HEK293 (cell line): ENCODE results near the gene PIK3R2.
A peak's percentile ranks its signal among the peaks of the same experiment; 100 is the strongest.

ENCODE experiments used
- FEZF1 ChIP-seq: fragments of 450-650 bp; formaldehyde crosslinking; IDR thresholded peaks from 2 replicates; pipeline ENCODE4 v1.5.1; 2016; ENCODE audit warnings: missing biosample characterization, missing genetic modification characterization
- GLIS1 ChIP-seq: fragments of 450-650 bp; formaldehyde crosslinking; IDR thresholded peaks from 2 replicates; pipeline ENCODE4 v1.5.1; 2016; ENCODE audit warnings: missing biosample characterization, missing genetic modification characterization
- GLIS2 ChIP-seq: fragments of 450-650 bp; formaldehyde crosslinking; IDR thresholded peaks from 2 replicates; pipeline ENCODE4 v1.5.1; 2016; ENCODE audit warnings: missing biosample characterization, missing genetic modification characterization
- IKZF3 ChIP-seq: fragments of 450-650 bp; IDR thresholded peaks from 2 replicates; pipeline ENCODE4 v1.5.0; 2018; ENCODE audit warnings: missing biosample characterization, mild to moderate bottlenecking, missing genetic modification characterization, moderate library complexity
- KLF7 ChIP-seq: fragments of 450-650 bp; formaldehyde crosslinking; IDR thresholded peaks from 2 replicates; pipeline ENCODE4 v1.5.1; 2016; ENCODE audit warnings: missing biosample characterization, missing genetic modification characterization, borderline replicate concordance
- OVOL3 ChIP-seq: fragments of 450-650 bp; formaldehyde crosslinking; IDR thresholded peaks from 2 replicates; pipeline ENCODE4 v1.5.1; 2016; ENCODE audit warnings: missing biosample characterization, missing genetic modification characterization
- PRDM6 ChIP-seq: fragments of 450-650 bp; formaldehyde crosslinking; IDR thresholded peaks from 2 replicates; pipeline ENCODE4 v1.5.1; 2017; ENCODE audit warnings: missing biosample characterization, missing genetic modification characterization
- SALL2 ChIP-seq: fragments of 450-650 bp; formaldehyde crosslinking; IDR thresholded peaks from 2 replicates; pipeline ENCODE4 v1.5.0; 2017; ENCODE audit warnings: missing biosample characterization, mild to moderate bottlenecking, missing genetic modification characterization, borderline replicate concordance
- SP3 ChIP-seq: fragments of 450-650 bp; formaldehyde crosslinking; IDR thresholded peaks from 2 replicates; pipeline ENCODE4 v1.5.1; 2016; ENCODE audit warnings: missing biosample characterization, missing genetic modification characterization
- YY2 ChIP-seq: fragments of 450-650 bp; formaldehyde crosslinking; IDR thresholded peaks from 2 replicates; pipeline ENCODE4 v1.5.1; 2016; ENCODE audit warnings: missing biosample characterization, missing genetic modification characterization
- ZBTB1 ChIP-seq: fragments of 450-650 bp; formaldehyde crosslinking; IDR thresholded peaks from 2 replicates; pipeline ENCODE4 v1.5.1; 2016; ENCODE audit warnings: missing biosample characterization, missing genetic modification characterization
- ZBTB10 ChIP-seq: fragments of 450-650 bp; formaldehyde crosslinking; IDR thresholded peaks from 2 replicates; pipeline ENCODE4 v1.5.1; 2016; ENCODE audit warnings: missing biosample characterization, missing genetic modification characterization
- ZBTB7A ChIP-seq: fragments of 450-650 bp; formaldehyde crosslinking; IDR thresholded peaks from 2 replicates; pipeline ENCODE4 v1.5.1; 2016; ENCODE audit warnings: low read depth, missing biosample characterization, missing genetic modification characterization
- ZIC2 ChIP-seq: fragments of 450-650 bp; formaldehyde crosslinking; IDR thresholded peaks from 2 replicates; pipeline ENCODE4 v1.5.1; 2016; ENCODE audit warnings: missing biosample characterization, missing genetic modification characterization
- ZNF114 ChIP-seq: fragments of 450-650 bp; formaldehyde crosslinking; IDR thresholded peaks from 2 replicates; pipeline ENCODE4 v1.5.0; 2017; ENCODE audit warnings: missing biosample characterization, missing genetic modification characterization
- ZNF140 ChIP-seq: fragments of 450-650 bp; formaldehyde crosslinking; IDR thresholded peaks from 2 replicates; pipeline ENCODE4 v1.5.1; 2016; ENCODE audit warnings: missing biosample characterization, missing genetic modification characterization
- ZNF221 ChIP-seq: fragments of 450-650 bp; formaldehyde crosslinking; IDR thresholded peaks from 2 replicates; pipeline ENCODE4 v1.5.1; 2017; ENCODE audit warnings: missing biosample characterization, missing genetic modification characterization, borderline replicate concordance
- ZNF223 ChIP-seq: fragments of 450-650 bp; formaldehyde crosslinking; IDR thresholded peaks from 2 replicates; pipeline ENCODE4 v1.5.1; 2016; ENCODE audit warnings: missing biosample characterization, missing genetic modification characterization
- ZNF366 ChIP-seq: fragments of 450-650 bp; formaldehyde crosslinking; conservative IDR thresholded peaks from 2 replicates; pipeline ENCODE4 v1.5.1; 2016; ENCODE audit warnings: missing biosample characterization, missing genetic modification characterization
- ZNF404 ChIP-seq: fragments of 450-650 bp; formaldehyde crosslinking; IDR thresholded peaks from 2 replicates; pipeline ENCODE4 v1.5.1; 2017; ENCODE audit warnings: missing biosample characterization, missing genetic modification characterization
- ZNF510 ChIP-seq: fragments of 450-650 bp; formaldehyde crosslinking; IDR thresholded peaks from 2 replicates; pipeline ENCODE4 v1.5.1; 2018; ENCODE audit warnings: mild to moderate bottlenecking, missing genetic modification characterization, missing biosample characterization; ENCODE audit not compliant: insufficient replicate concordance
- ZNF549 ChIP-seq: fragments of 450-650 bp; IDR thresholded peaks from 2 replicates; pipeline ENCODE4 v1.5.1; 2018; ENCODE audit warnings: missing biosample characterization, missing genetic modification characterization, mild to moderate bottlenecking, inconsistent platforms, moderate library complexity
- ZNF585B ChIP-seq: fragments of 450-650 bp; formaldehyde crosslinking; IDR thresholded peaks from 2 replicates; pipeline ENCODE4 v1.5.1; 2016; ENCODE audit warnings: missing biosample characterization, missing genetic modification characterization
- ZNF626 ChIP-seq: fragments of 450-650 bp; sonication (Bioruptor Pico); formaldehyde crosslinking; IDR thresholded peaks from 2 replicates; pipeline ENCODE4 v1.5.1; 2018; ENCODE audit warnings: missing biosample characterization, missing genetic modification characterization, inconsistent platforms
- ZNF660 ChIP-seq: fragments of 450-650 bp; IDR thresholded peaks from 2 replicates; pipeline ENCODE4 v1.5.1; 2018; ENCODE audit warnings: missing biosample characterization, mild to moderate bottlenecking, missing genetic modification characterization
- ZNF701 ChIP-seq: fragments of 450-650 bp; formaldehyde crosslinking; IDR thresholded peaks from 2 replicates; pipeline ENCODE4 v1.5.1; 2016; ENCODE audit warnings: missing biosample characterization, missing genetic modification characterization
- ZSCAN23 ChIP-seq: fragments of 450-650 bp; formaldehyde crosslinking; IDR thresholded peaks from 2 replicates; pipeline ENCODE4 v1.5.1; 2016; ENCODE audit warnings: missing biosample characterization, missing genetic modification characterization

The PIK3R2 gene

GRCh38 chr19:18204394-18205199 lies 51.6 kb downstream of the PIK3R2 start (continued):
- TF ChIP-seq ZBTB10 (tag by site-specific recombination) (peak; percentile 87), PRDM6 (tag by site-specific recombination) (no peak), ZNF701 (tag by site-specific recombination) (no peak), ZNF626 (no peak), ZNF404 (tag by site-specific recombination) (no peak), ZNF585B (no peak), KLF7 (tag by site-specific recombination) (no peak; the same call in 1 of the 2 replicates), ZNF549 (tag by site-specific recombination) (no peak), ZNF510 (tag by site-specific recombination) (no peak), ZNF660 (tag by site-specific recombination) (0 out of 2 replicates have a peak, but pooled peaks have one; percentile 51), ZBTB7A (tag by site-specific recombination) (0 out of 2 replicates have a peak, but pooled peaks have one; percentile 29), ZNF366 (peak; percentile 81), SP3 (peak; percentile 69), ZNF140 (no peak), YY2 (tag by site-specific recombination) (no peak), ZNF223 (tag by site-specific recombination) (no peak), FEZF1 (tag by site-specific recombination) (no peak), ZBTB1 (tag by site-specific recombination) (no peak), ZNF114 (tag by site-specific recombination) (no peak), ZSCAN23 (tag by site-specific recombination) (no peak), ZIC2 (tag by site-specific recombination) (no peak), IKZF3 (tag by site-specific recombination) (peak; percentile 54; the same call in 1 of the 2 replicates), OVOL3 (tag by site-specific recombination) (no peak), GLIS2 (tag by site-specific recombination) (peak; percentile 49), ZNF221 (tag by site-specific recombination) (no peak), SALL2 (no peak), GLIS1 (tag by site-specific recombination) (no peak)
